ENCODE data around the gene COMTD1.

The COMTD1 gene

DNA sequence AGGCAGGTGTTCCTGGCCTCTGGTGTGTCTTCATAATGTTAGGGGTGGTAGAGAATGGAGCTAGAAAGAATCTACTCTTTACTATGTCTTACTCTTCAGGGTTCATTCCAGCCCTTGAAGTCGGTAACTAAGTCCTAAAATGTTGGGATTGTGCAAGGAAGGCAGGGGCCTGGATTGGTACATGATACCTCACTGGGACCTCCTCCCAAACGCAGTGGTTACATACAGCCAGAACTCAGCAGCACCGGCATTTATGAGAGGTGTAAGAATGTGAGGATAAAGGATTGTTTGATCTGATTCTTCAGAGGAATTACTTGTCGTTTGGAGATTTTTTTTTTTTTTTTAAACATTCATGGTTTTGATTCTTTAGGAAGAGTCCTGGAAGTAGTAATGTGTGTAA, 6.9 kb downstream of the COMTD1 start:
- peaks cover 8% of the 10 kb centered on the region for H3K79me2 ChIP-seq (ENCODE audit: control insufficient read depth, insufficient read depth, low read length, poor library complexity)

DNA sequence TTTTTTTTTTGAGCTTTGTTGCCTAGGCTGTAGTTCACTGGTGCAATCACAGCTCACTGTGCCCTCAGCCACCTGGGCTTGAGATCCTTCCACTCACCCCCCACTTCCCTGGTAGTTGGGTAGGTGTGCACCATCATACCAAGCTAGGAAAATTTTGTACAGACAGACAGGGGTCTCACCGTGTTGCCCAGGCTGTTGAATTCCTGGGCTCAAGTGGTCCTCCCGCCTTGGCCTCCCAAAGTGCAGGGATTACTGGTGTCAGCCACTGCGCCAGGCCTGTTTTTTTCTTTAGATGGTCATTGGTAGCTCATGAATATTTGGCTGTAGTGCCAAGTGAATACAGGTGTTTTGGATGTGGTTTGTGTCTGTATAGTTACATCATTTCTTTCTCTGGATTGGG, 7.5 kb downstream of the COMTD1 start:
- Histone ChIP-seq H3K4ac (ENCODE audit: low read depth, low read length) (peak overlapping the region; percentile 82), H2AFZ (ENCODE audit: insufficient read depth, low read length, poor library complexity) (no peak overlapping the region), H3K23ac (ENCODE audit: low read length) (no peak overlapping the region), H3K4me3 (ENCODE audit: low read depth, low read length) (no peak overlapping the region), H3K9ac (ENCODE audit: low read length) (no peak overlapping the region), H4K12ac (ENCODE audit: low read depth, low read length) (no peak overlapping the region), H3K14ac (ENCODE audit: low read length) (no peak overlapping the region), H3K27ac (ENCODE audit: low read depth, low read length) (no peak overlapping the region), H2BK5ac (ENCODE audit: low read depth, low read length, poor library complexity) (no peak overlapping the region), H3K79me2 (ENCODE audit: control insufficient read depth, insufficient read depth, low read length, poor library complexity) (peaks cover 6% of the 10 kb centered on the region), H2AK5ac (ENCODE audit: low read length) (no peak overlapping the region), H4K91ac (ENCODE audit: low read depth, low read length) (no peak overlapping the region), H3K9me3 (ENCODE audit: insufficient read depth, low read depth, low read length) (no peaks in the 10 kb centered on the region), H3K18ac (ENCODE audit: low read length) (peak overlapping the region; percentile 3), H3K4me2 (ENCODE audit: low read length) (no peak overlapping the region), H3K36me3 (ENCODE audit: control insufficient read depth in 1 of 2, insufficient read depth in 2 of 2, low read length in 2 of 2) (peaks cover 23 to 45% of the 10 kb centered on the region in 2 experiments), H4K8ac (ENCODE audit: low read depth, low read length) (no peak overlapping the region), H2BK120ac (ENCODE audit: insufficient read depth, low read length, poor library complexity) (no peak overlapping the region), H3K27me3 (ENCODE audit: insufficient read depth, low read length) (no peaks in the 10 kb centered on the region), H3K4me1 (ENCODE audit: control insufficient read depth in 1 of 2, insufficient read depth in 2 of 2, low read length in 2 of 2) (peaks cover 23 to 31% of the 10 kb centered on the region in 2 experiments), H3K79me1 (ENCODE audit: low read length) (peaks cover 9% of the 10 kb centered on the region), H2BK12ac (ENCODE audit: low read length) (no peak overlapping the region)
- no CpG with 5 or more reads among the region's 3 CpGs for WGBS (ENCODE audit: extremely low coverage, insufficient coverage, insufficient read length)
- DNase-seq = no peak

More for the DNA sequence above, 6.9 kb downstream of the COMTD1 start:
- H3K4me3 ChIP-seq (ENCODE audit: low read depth, low read length) = no peak overlapping the region
- no peak overlapping the region for H3K23ac ChIP-seq (ENCODE audit: low read length)
- H3K14ac ChIP-seq (ENCODE audit: low read length) = no peak overlapping the region
- no peak overlapping the region for H4K8ac ChIP-seq (ENCODE audit: low read depth, low read length)
- no peak overlapping the region for H3K18ac ChIP-seq (ENCODE audit: low read length)
- H2AFZ ChIP-seq (ENCODE audit: insufficient read depth, low read length, poor library complexity) = no peak overlapping the region
- no peak overlapping the region for H2AK5ac ChIP-seq (ENCODE audit: low read length)
- H3K9me3 ChIP-seq (ENCODE audit: insufficient read depth, low read depth, low read length) = no peaks in the 10 kb centered on the region
- H2BK5ac ChIP-seq (ENCODE audit: low read depth, low read length, poor library complexity) = no peak overlapping the region
- no peak overlapping the region for H3K4ac ChIP-seq (ENCODE audit: low read depth, low read length)
- H2BK120ac ChIP-seq (ENCODE audit: insufficient read depth, low read length, poor library complexity) = no peak overlapping the region
- peaks cover 21 to 42% of the 10 kb centered on the region in 2 experiments for H3K36me3 ChIP-seq (ENCODE audit: control insufficient read depth in 1 of 2, insufficient read depth in 2 of 2, low read length in 2 of 2)
- peaks cover 28 to 34% of the 10 kb centered on the region in 2 experiments for H3K4me1 ChIP-seq (ENCODE audit: control insufficient read depth in 1 of 2, insufficient read depth in 2 of 2, low read length in 2 of 2)
- H2BK12ac ChIP-seq (ENCODE audit: low read length) = no peak overlapping the region
- H4K91ac ChIP-seq (ENCODE audit: low read depth, low read length) = no peak overlapping the region
- 100% methylated on average over 1 of the region's 4 CpGs for WGBS (ENCODE audit: extremely low coverage, insufficient coverage, insufficient read length)
- no peak overlapping the region for H4K12ac ChIP-seq (ENCODE audit: low read depth, low read length)
- H3K4me2 ChIP-seq (ENCODE audit: low read length) = no peak overlapping the region
- no peak overlapping the region for H3K27ac ChIP-seq (ENCODE audit: low read depth, low read length)
- H3K79me1 ChIP-seq (ENCODE audit: low read length) = peaks cover 11% of the 10 kb centered on the region
- DNase-seq = no peak
- H3K27me3 ChIP-seq (ENCODE audit: insufficient read depth, low read length) = no peaks in the 10 kb centered on the region
- no peak overlapping the region for H3K9ac ChIP-seq (ENCODE audit: low read length)

DNA sequence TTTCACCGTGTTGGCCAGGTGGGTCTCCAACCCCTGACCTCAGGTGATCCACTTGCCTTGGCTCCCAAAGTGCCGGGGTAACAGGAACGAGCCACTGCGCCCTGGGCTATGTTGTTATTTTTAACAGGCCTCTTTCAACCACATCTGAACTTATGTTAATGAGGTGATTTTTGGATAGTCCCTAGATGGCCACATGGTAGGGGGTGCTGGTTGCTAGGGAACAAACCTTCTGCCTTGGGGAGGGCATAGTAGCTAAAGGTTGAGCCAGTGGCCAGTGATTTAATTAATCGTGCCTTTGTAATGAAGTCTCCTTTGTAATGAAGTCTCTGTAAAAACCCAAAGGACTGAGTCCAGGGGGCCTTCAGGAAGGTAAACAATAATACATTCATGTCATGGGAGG, 9.1 kb downstream of the COMTD1 start:
- Histone ChIP-seq H3K14ac (ENCODE audit: low read length) (peak overlapping the region; percentile 85), H3K9ac (ENCODE audit: low read length) (no peak overlapping the region), H3K4ac (ENCODE audit: low read depth, low read length) (peak overlapping the region; percentile 93), H3K4me2 (ENCODE audit: low read length) (no peak overlapping the region), H2AK5ac (ENCODE audit: low read length) (peak overlapping the region; percentile 35), H3K27ac (ENCODE audit: low read depth, low read length) (no peak overlapping the region), H3K9me3 (ENCODE audit: insufficient read depth, low read depth, low read length) (no peaks in the 10 kb centered on the region), H2BK12ac (ENCODE audit: low read length) (peak overlapping the region; percentile 81), H3K79me2 (ENCODE audit: control insufficient read depth, insufficient read depth, low read length, poor library complexity) (peaks cover 6% of the 10 kb centered on the region), H3K4me3 (ENCODE audit: low read depth, low read length) (no peak overlapping the region), H4K91ac (ENCODE audit: low read depth, low read length) (peak overlapping the region; percentile 48), H3K79me1 (ENCODE audit: low read length) (peaks cover 9% of the 10 kb centered on the region), H4K12ac (ENCODE audit: low read depth, low read length) (no peak overlapping the region), H2AFZ (ENCODE audit: insufficient read depth, low read length, poor library complexity) (no peak overlapping the region), H3K18ac (ENCODE audit: low read length) (no peak overlapping the region), H3K23ac (ENCODE audit: low read length) (no peak overlapping the region), H3K36me3 (ENCODE audit: control insufficient read depth in 1 of 2, insufficient read depth in 2 of 2, low read length in 2 of 2) (peaks cover 25 to 37% of the 10 kb centered on the region in 2 experiments), H4K8ac (ENCODE audit: low read depth, low read length) (peak overlapping the region; percentile 53), H3K27me3 (ENCODE audit: insufficient read depth, low read length) (no peaks in the 10 kb centered on the region), H2BK5ac (ENCODE audit: low read depth, low read length, poor library complexity) (peak overlapping the region; percentile 46), H3K4me1 (ENCODE audit: control insufficient read depth in 1 of 2, insufficient read depth in 2 of 2, low read length in 2 of 2) (peaks cover 19 to 24% of the 10 kb centered on the region in 2 experiments), H2BK120ac (ENCODE audit: insufficient read depth, low read length, poor library complexity) (peak overlapping the region; percentile 74)
- no CpG with 5 or more reads among the region's 5 CpGs for WGBS (ENCODE audit: extremely low coverage, insufficient coverage, insufficient read length)
- DNase-seq = no peak

DNA sequence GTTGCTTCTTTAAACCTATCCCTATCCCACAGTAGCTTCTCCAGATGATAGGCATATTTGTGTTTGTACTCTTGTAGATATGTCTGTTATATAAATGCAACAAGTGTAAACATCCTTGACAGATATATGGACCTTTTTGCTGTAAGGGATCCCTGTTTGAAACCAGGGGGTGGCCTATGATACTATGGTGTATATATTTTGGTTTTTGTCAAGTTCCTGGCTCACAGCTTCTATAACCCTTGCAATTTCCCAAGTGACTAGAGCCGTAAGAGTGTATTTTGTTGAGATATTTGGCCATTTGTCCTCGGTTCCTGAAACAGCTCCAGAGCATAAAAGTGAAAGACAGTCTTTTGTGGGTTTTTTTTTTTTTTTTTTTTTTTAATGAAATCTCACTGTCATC, 9.7 kb downstream of the COMTD1 start:
- Histone ChIP-seq H4K12ac (ENCODE audit: low read depth, low read length) (no peak overlapping the region), H3K27me3 (ENCODE audit: insufficient read depth, low read length) (no peaks in the 10 kb centered on the region), H3K9me3 (ENCODE audit: insufficient read depth, low read depth, low read length) (no peaks in the 10 kb centered on the region)

More for the DNA sequence above, 9.7 kb downstream of the COMTD1 start:
- peak overlapping the region; percentile 69 for H4K91ac ChIP-seq (ENCODE audit: low read depth, low read length)
- H3K27ac ChIP-seq (ENCODE audit: low read depth, low read length) = peak overlapping the region; percentile 86
- H3K14ac ChIP-seq (ENCODE audit: low read length) = no peak overlapping the region
- H3K23ac ChIP-seq (ENCODE audit: low read length) = no peak overlapping the region
- H3K18ac ChIP-seq (ENCODE audit: low read length) = no peak overlapping the region
- H3K9ac ChIP-seq (ENCODE audit: low read length) = no peak overlapping the region
- H2AK5ac ChIP-seq (ENCODE audit: low read length) = peak overlapping the region; percentile 47
- peak overlapping the region; percentile 31 for H3K4me2 ChIP-seq (ENCODE audit: low read length)
- H2BK120ac ChIP-seq (ENCODE audit: insufficient read depth, low read length, poor library complexity) = peak overlapping the region; percentile 74
- peaks cover 19 to 24% of the 10 kb centered on the region in 2 experiments for H3K4me1 ChIP-seq (ENCODE audit: control insufficient read depth in 1 of 2, insufficient read depth in 2 of 2, low read length in 2 of 2)
- H3K79me1 ChIP-seq (ENCODE audit: low read length) = peaks cover 9% of the 10 kb centered on the region
- H3K4me3 ChIP-seq (ENCODE audit: low read depth, low read length) = no peak overlapping the region
- peak overlapping the region; percentile 81 for H2BK5ac ChIP-seq (ENCODE audit: low read depth, low read length, poor library complexity)
- peak overlapping the region; percentile 93 for H3K4ac ChIP-seq (ENCODE audit: low read depth, low read length)
- no peak for DNase-seq
- no peak overlapping the region for H4K8ac ChIP-seq (ENCODE audit: low read depth, low read length)
- no peak overlapping the region for H2AFZ ChIP-seq (ENCODE audit: insufficient read depth, low read length, poor library complexity)
- no CpG with 5 or more reads among the region's 2 CpGs for WGBS (ENCODE audit: extremely low coverage, insufficient coverage, insufficient read length)
- H3K36me3 ChIP-seq (ENCODE audit: control insufficient read depth in 1 of 2, insufficient read depth in 2 of 2, low read length in 2 of 2) = peaks cover 30 to 37% of the 10 kb centered on the region in 2 experiments
- no peak overlapping the region for H2BK12ac ChIP-seq (ENCODE audit: low read length)
- H3K79me2 ChIP-seq (ENCODE audit: control insufficient read depth, insufficient read depth, low read length, poor library complexity) = peaks cover 6% of the 10 kb centered on the region
